ENCODE results near the gene NDP.
"Not testable (repeated sequence)": the region's sequence is repeated elsewhere in the genome, so short reads cannot be mapped to it uniquely, and the experiment has no call there.

Gene NDP

GRCh38 chrX:43958529-43958928, 14.7 kb downstream of the NDP start:
- TF ChIP-seq YY1 (IDR thresholded peaks at IDR 0.05; ENCODE audit: insufficient read depth, insufficient read length): no peak
- TF ChIP-seq ZNF274 (IDR thresholded peaks at IDR 0.05; ENCODE audit: low read depth, low read length): no peak
- TF ChIP-seq SUZ12 (IDR thresholded peaks at IDR 0.05; ENCODE audit: extremely low read depth, insufficient read depth, insufficient read length): no peak
- Histone ChIP-seq H3K9ac (ENCODE audit: insufficient read length, low read depth) (no peak overlapping the region), H3K27me3 (ENCODE audit: insufficient read depth, insufficient read length) (no peaks in the 10 kb centered on the region), H3K4me1 (ENCODE audit: insufficient read depth, insufficient read length) (no peaks in the 10 kb centered on the region), H3K4me3 (ENCODE audit: insufficient read length, low read depth) (no peak overlapping the region), H3K9me3 (ENCODE audit: insufficient read depth, low read length) (peaks cover 14% of the 10 kb centered on the region; the same call in 1 of the 2 replicates), H3K36me3 (ENCODE audit: insufficient read depth, insufficient read length, low read length) (no peaks in the 10 kb centered on the region)
- DNase-seq (ENCODE audit: low read depth, low spot score): peak; percentile 70

- H3K27me3 ChIP-seq (ENCODE audit: insufficient read depth, insufficient read length): no peaks in the 10 kb centered on the region
- H3K4me3 ChIP-seq (ENCODE audit: insufficient read length, low read depth): no peak overlapping the region
- no peaks in the 10 kb centered on the region for H3K4me1 ChIP-seq (ENCODE audit: insufficient read depth, insufficient read length)
- DNase-seq (ENCODE audit: low read depth, low spot score): no peak
- H3K9ac ChIP-seq (ENCODE audit: insufficient read length, low read depth): no peak overlapping the region
- no peak for TF ChIP-seq SUZ12 (IDR thresholded peaks at IDR 0.05; ENCODE audit: extremely low read depth, insufficient read depth, insufficient read length)
- TF ChIP-seq ZNF274 (IDR thresholded peaks at IDR 0.05; ENCODE audit: low read depth, low read length): no peak
- no peak for TF ChIP-seq YY1 (IDR thresholded peaks at IDR 0.05; ENCODE audit: insufficient read depth, insufficient read length)
- no peaks in the 10 kb centered on the region for H3K9me3 ChIP-seq (ENCODE audit: insufficient read depth, low read length)
- no peaks in the 10 kb centered on the region for H3K36me3 ChIP-seq (ENCODE audit: insufficient read depth, insufficient read length, low read length)
These were observed 17.2 kb downstream of the NDP start for GRCh38 chrX:43956034-43956433.

- TF ChIP-seq SUZ12 (IDR thresholded peaks at IDR 0.05; ENCODE audit: extremely low read depth, insufficient read depth, insufficient read length) (no peak), ZNF274 (IDR thresholded peaks at IDR 0.05; ENCODE audit: low read depth, low read length) (no peak), YY1 (IDR thresholded peaks at IDR 0.05; ENCODE audit: insufficient read depth, insufficient read length) (no peak)
- Histone ChIP-seq H3K9ac (ENCODE audit: insufficient read length, low read depth) (no peak overlapping the region), H3K36me3 (ENCODE audit: insufficient read depth, insufficient read length, low read length) (no peaks in the 10 kb centered on the region), H3K27me3 (ENCODE audit: insufficient read depth, insufficient read length) (peaks cover 4% of the 10 kb centered on the region), H3K4me1 (ENCODE audit: insufficient read depth, insufficient read length) (no peaks in the 10 kb centered on the region), H3K9me3 (ENCODE audit: insufficient read depth, low read length) (no peaks in the 10 kb centered on the region), H3K4me3 (ENCODE audit: insufficient read length, low read depth) (no peak overlapping the region)
- no peak for DNase-seq (ENCODE audit: low read depth, low spot score)
These were observed 20.0 kb downstream of the NDP start for GRCh38 chrX:43953218-43953617.

GRCh38 chrX:43949669-43950068, 23.5 kb downstream of the NDP start:
- peak; percentile 50 for DNase-seq (ENCODE audit: low read depth, low spot score)
- Histone ChIP-seq H3K36me3 (ENCODE audit: insufficient read depth, insufficient read length, low read length) (no peaks in the 10 kb centered on the region), H3K9me3 (ENCODE audit: insufficient read depth, low read length) (no peaks in the 10 kb centered on the region), H3K27me3 (ENCODE audit: insufficient read depth, insufficient read length) (peaks cover 4% of the 10 kb centered on the region), H3K4me3 (ENCODE audit: insufficient read length, low read depth) (no peak overlapping the region), H3K4me1 (ENCODE audit: insufficient read depth, insufficient read length) (no peaks in the 10 kb centered on the region), H3K9ac (ENCODE audit: insufficient read length, low read depth) (peak overlapping the region; percentile 8)
- TF ChIP-seq YY1 (IDR thresholded peaks at IDR 0.05; ENCODE audit: insufficient read depth, insufficient read length) (no peak), ZNF274 (IDR thresholded peaks at IDR 0.05; ENCODE audit: low read depth, low read length) (no peak), SUZ12 (IDR thresholded peaks at IDR 0.05; ENCODE audit: extremely low read depth, insufficient read depth, insufficient read length) (no peak)

- peak; percentile 20 for DNase-seq (ENCODE audit: low read depth, low spot score)
- Histone ChIP-seq H3K9ac (ENCODE audit: insufficient read length, low read depth) (no peak overlapping the region), H3K36me3 (ENCODE audit: insufficient read depth, insufficient read length, low read length) (no peaks in the 10 kb centered on the region), H3K4me3 (ENCODE audit: insufficient read length, low read depth) (no peak overlapping the region), H3K27me3 (ENCODE audit: insufficient read depth, insufficient read length) (no peaks in the 10 kb centered on the region), H3K9me3 (ENCODE audit: insufficient read depth, low read length) (no peaks in the 10 kb centered on the region), H3K4me1 (ENCODE audit: insufficient read depth, insufficient read length) (no peaks in the 10 kb centered on the region)
- TF ChIP-seq YY1 (IDR thresholded peaks at IDR 0.05; ENCODE audit: insufficient read depth, insufficient read length): no peak
- TF ChIP-seq SUZ12 (IDR thresholded peaks at IDR 0.05; ENCODE audit: extremely low read depth, insufficient read depth, insufficient read length): no peak
- no peak for TF ChIP-seq ZNF274 (IDR thresholded peaks at IDR 0.05; ENCODE audit: low read depth, low read length)
These were observed 32.2 kb downstream of the NDP start for GRCh38 chrX:43940816-43941474.

- Histone ChIP-seq H3K4me3 (ENCODE audit: insufficient read length, low read depth) (no peak overlapping the region), H3K9ac (ENCODE audit: insufficient read length, low read depth) (no peak overlapping the region), H3K9me3 (ENCODE audit: insufficient read depth, low read length) (no peaks in the 10 kb centered on the region), H3K4me1 (ENCODE audit: insufficient read depth, insufficient read length) (no peaks in the 10 kb centered on the region), H3K36me3 (ENCODE audit: insufficient read depth, insufficient read length, low read length) (no peaks in the 10 kb centered on the region), H3K27me3 (ENCODE audit: insufficient read depth, insufficient read length) (no peaks in the 10 kb centered on the region)
- DNase-seq (ENCODE audit: low read depth, low spot score): no peak
- no peak for TF ChIP-seq YY1 (IDR thresholded peaks at IDR 0.05; ENCODE audit: insufficient read depth, insufficient read length)
- TF ChIP-seq SUZ12 (IDR thresholded peaks at IDR 0.05; ENCODE audit: extremely low read depth, insufficient read depth, insufficient read length): no peak
- no peak for TF ChIP-seq ZNF274 (IDR thresholded peaks at IDR 0.05; ENCODE audit: low read depth, low read length)
These were observed 33.8 kb downstream of the NDP start for GRCh38 chrX:43939187-43939926.

- H3K9ac ChIP-seq (ENCODE audit: insufficient read length, low read depth); H3K36me3 ChIP-seq (ENCODE audit: insufficient read depth, insufficient read length, low read length); H3K4me1 ChIP-seq (ENCODE audit: insufficient read depth, insufficient read length); H3K4me3 ChIP-seq (ENCODE audit: insufficient read length, low read depth); H3K27me3 ChIP-seq (ENCODE audit: insufficient read depth, insufficient read length); DNase-seq (ENCODE audit: low read depth, low spot score); H3K9me3 ChIP-seq (ENCODE audit: insufficient read depth, low read length): not testable (repeated sequence)
These were observed 51.2 kb downstream of the NDP start for GRCh38 chrX:43922032-43922431.

- not testable (repeated sequence) for H3K27me3 ChIP-seq (ENCODE audit: insufficient read depth, insufficient read length); H3K9me3 ChIP-seq (ENCODE audit: insufficient read depth, low read length); DNase-seq (ENCODE audit: low read depth, low spot score); H3K4me3 ChIP-seq (ENCODE audit: insufficient read length, low read depth); H3K4me1 ChIP-seq (ENCODE audit: insufficient read depth, insufficient read length); H3K36me3 ChIP-seq (ENCODE audit: insufficient read depth, insufficient read length, low read length); H3K9ac ChIP-seq (ENCODE audit: insufficient read length, low read depth)
These were observed 62.4 kb downstream of the NDP start for GRCh38 chrX:43910772-43911171.

Measured in NT2/D1 (cell line).